ENCODE measurements around the gene NRM.
"Not testable (repeated sequence)": the region's sequence is repeated elsewhere in the genome, so short reads cannot be mapped to it uniquely, and the experiment has no call there.

The NRM gene

DNA sequence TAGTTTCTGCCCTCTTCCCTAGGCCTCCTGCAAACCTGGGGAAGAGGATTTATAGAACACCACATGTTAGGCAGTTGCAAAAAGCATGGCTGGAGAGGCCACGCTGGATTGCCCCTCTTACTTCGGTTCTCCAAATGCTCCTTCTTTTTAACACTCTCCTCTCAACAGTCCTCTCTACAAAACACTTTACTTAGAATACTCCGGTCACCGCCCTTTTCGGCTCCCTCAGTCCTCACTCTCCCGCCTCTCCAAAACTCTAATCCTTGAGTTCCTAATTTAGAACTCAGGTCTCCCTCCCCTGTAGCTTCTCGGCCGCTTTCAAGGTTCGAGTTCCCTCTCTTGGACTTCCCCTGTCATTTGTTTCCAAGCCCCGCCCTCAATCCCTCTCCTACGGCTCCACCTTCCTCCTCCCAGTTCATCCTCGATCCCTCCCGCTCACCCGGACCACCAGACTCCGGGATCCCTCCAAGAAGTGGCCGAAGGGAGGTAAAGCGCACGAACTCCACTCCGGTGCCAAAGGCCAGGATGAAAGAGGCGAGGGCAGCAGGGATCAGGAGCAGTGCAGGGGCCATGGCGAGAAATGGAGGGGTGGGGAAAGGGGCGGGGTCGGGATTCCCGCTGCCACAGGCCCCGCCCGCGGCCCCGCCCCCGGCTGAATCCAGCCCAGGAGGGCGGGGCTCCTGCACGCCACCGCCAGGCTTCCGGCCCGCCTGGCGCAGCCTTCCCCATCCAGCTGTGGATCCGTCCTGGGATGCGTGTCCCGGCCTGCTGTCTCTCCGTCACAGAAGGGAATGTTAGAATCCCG, at the start of gene NRM:
Gene NRM (minus strand): TSS at position 582 of the 805 bp plus-strand sequence. CDS start 10 bp downstream, at position 572.
- peak; percentile 58 for DNase-seq

- DNase-seq = no peak
Measured at GRCh38 chr6:30740540-30740870, 49.7 kb upstream of the NRM start.

GRCh38 chr6:30738532-30738931, 47.7 kb upstream of the NRM start:
- DNase-seq = no peak

GRCh38 chr6:30735668-30736314, 45.0 kb upstream of the NRM start:
- no peak for DNase-seq

- DNase-seq = no peak
Measured at GRCh38 chr6:30732237-30732943, 41.6 kb upstream of the NRM start.

GRCh38 chr6:30730601-30731435, 40.0 kb upstream of the NRM start:
- peak; percentile 23 for DNase-seq

- DNase-seq = no peak
Measured at GRCh38 chr6:30727920-30728553, 37.3 kb upstream of the NRM start.

DNA sequence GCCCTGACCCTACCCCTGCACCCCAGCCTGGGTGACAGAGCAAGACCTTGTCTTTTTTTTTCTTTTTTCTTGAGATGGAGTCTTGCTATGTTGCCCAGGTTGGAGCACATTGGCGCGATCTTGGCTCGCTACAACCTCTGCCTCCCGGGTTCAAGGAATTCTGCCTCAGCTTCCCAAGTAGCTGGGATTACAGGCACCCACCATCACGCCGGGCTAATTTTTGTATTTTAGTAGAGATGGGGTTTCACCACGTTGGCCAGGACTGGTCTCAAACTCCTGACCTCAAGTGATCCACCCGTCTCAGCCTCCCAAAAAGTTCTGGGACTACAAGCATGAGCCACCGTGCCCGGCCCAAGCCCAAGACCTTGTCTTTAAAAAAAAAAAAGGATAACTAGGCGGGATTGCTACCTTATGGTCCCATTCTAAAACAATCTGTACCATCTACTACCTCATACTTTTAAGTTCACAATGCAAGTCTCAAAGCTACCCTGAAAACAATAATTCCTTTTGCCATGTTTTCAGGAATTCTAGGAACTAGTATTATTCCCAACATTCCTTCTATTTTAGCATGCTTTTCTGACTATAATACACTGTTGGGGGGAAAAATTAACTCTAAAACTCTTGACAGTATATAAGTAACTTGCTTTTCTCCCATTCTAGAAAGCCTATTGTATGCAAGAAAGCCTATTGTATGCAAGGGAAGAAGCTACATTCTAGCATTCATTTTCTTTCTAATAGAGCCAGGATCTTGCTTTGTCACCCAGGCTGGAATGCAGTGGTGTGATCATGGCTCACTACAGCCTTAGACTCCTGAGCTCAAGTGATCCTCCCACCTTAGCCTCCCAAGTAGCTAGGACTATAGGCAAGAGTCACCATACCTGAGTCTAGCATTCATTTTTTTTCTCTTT, 36.0 kb upstream of the NRM start:
- DNase-seq = no peak

DNA sequence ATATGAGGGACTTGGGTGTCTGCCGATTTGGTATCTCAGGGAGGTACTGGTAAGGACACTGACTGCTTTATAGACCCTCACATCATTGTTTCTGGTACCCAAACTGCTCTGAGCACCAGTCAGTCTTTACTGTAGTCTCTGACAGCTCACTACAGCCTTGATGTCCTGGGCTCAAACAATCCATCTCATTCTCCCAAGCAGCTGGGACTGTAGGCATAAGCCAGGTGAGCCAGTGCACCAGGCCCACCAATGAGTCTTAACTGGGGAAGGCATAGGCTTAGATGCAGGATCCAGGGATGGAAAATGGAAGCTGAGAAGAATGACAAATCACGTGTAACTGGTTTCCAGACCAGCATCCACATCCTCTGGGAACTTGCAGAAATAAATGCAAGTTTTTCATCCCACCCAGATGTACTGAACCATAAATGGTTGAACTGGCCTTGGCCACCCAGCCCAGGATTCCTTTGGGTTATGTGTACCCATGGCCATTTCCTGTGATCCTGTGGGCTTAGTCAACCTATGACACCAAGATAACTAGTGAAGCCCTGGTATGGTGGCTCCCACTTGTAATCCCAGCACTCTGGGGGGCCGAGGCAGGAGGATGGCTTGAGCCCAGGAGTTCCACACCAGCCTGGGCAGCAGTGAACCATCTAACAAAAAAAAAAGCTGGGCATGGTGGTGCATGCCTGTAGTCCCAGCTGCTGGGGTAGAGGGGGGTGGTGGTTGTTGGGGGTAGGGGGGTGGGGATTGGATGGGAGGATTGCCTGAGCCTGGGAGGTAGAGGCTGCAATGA, 35.1 kb upstream of the NRM start:
- DNase-seq = no peak

GRCh38 chr6:30724906-30725667, 34.3 kb upstream of the NRM start:
- no peak for DNase-seq

DNA sequence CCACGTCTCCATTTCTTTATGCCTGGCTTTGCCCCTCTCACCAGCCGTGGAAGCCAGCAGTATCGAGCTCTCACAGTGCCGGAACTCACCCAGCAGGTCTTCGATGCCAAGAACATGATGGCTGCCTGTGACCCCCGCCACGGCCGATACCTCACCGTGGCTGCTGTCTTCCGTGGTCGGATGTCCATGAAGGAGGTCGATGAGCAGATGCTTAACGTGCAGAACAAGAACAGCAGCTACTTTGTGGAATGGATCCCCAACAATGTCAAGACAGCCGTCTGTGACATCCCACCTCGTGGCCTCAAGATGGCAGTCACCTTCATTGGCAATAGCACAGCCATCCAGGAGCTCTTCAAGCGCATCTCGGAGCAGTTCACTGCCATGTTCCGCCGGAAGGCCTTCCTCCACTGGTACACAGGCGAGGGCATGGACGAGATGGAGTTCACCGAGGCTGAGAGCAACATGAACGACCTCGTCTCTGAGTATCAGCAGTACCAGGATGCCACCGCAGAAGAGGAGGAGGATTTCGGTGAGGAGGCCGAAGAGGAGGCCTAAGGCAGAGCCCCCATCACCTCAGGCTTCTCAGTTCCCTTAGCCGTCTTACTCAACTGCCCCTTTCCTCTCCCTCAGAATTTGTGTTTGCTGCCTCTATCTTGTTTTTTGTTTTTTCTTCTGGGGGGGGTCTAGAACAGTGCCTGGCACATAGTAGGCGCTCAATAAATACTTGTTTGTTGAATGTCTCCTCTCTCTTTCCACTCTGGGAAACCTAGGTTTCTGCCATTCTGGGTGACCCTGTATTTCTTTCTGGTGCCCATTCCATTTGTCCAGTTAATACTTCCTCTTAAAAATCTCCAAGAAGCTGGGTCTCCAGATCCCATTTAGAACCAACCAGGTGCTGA, 33.3 kb upstream of the NRM start:
- not testable (repeated sequence) for DNase-seq

DNA sequence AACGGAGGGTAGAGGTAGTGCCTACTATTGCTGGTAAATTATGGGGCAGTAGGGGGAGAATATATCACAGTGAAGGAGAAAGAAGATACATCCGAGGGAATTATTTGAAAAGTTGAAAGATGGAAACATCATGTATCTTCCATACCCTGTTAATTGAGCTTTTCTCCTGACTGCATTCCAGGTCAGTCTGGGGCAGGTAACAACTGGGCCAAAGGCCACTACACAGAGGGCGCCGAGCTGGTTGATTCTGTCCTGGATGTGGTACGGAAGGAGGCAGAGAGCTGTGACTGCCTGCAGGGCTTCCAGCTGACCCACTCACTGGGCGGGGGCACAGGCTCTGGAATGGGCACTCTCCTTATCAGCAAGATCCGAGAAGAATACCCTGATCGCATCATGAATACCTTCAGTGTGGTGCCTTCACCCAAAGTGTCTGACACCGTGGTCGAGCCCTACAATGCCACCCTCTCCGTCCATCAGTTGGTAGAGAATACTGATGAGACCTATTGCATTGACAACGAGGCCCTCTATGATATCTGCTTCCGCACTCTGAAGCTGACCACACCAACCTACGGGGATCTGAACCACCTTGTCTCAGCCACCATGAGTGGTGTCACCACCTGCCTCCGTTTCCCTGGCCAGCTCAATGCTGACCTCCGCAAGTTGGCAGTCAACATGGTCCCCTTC, 32.5 kb upstream of the NRM start:
- DNase-seq = not testable (repeated sequence)

GRCh38 chr6:30722280-30723112, 31.7 kb upstream of the NRM start:
- peak; percentile 41 for DNase-seq

GRCh38 chr6:30722025-30722279, 31.2 kb upstream of the NRM start:
- DNase-seq = not testable (repeated sequence)

DNA sequence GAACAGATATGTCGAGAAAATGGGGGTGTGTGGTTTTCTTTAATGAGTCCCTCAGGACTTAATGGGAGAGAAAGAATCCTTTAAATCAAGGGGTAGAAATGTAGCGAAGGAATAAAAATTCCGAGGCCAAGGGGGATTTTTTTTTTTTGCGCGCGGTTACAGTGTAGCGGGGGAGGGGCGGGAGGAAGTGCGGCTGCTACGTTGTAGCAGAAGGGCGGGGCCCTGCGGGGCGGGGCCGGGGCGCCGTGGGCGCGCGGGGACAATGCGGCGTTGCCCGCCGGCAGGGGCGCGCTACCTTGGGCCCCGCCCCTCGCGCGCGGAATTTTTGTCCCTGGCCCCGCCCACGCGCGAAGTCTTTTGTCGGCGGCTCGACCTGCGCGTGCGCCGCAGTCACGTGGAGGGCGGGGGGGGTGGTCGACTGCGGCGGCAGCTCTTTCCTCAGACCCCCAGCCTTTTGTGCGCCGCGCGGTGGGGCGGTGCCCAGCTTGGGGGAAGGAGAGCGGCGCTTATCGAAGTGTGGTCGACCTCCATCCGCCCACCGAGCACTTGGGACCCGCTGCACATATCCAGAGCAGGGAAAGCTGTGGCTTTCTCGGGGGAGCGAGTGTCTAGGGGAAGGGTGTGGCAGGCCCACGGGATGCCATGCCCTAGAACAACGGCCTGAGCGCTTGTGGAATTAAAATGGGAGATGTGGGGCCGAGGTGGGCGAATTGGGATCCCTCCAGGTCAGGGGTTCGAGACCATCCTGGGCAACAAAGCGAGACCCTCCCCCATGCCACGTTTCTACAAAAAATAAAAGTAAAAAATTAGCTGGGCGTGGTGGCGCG, 30.6 kb upstream of the NRM start:
- peak; percentile 84 for DNase-seq

DNA sequence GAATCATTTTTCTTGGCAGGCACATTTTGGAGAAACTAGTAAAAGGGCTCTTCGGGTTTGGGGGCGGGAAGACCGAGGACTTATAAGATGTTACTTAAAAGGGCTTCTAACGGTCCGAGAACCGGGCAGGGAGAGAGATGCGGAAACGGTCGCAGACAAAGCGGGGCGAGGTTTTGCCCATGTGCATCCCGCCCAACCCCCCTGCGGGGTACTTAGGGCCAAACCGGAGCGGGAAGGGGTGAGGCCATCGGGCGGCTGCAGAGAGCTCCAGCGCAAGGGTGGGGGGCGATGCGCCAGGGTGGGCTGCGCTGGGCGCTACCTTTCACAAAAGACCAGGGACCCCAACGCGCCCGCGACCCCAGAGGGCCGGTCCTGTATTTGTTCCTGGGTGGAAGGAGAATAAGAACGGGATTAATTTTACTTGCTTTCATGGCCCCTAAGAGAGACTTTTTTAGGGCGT, 30.0 kb upstream of the NRM start:
- peak; percentile 68 for DNase-seq

Data from NCI-H1092 (cell line).